Thymus (tissue), 11 donors: Measurements from ENCODE around the gene METRNL. TPM values are rescaled to one million over a fixed set of nuclear protein-coding genes. Genes with fewer than 3 reads are reported as not detected.

ENCODE experiments used
- DNase-seq, 9 donors: peaks; one replicate each; pipeline ENCODE4 v3.0.0-alpha.2; 2013; ENCODE audit warnings: low spot score in 9 of 9, low read depth in 6 of 9, missing footprints in 1 of 9
- H3K27ac ChIP-seq, 2 donors: one replicate each; pipeline ENCODE4 v1.5.1; 2013; ENCODE audit warnings: control low read depth in 1 of 2, low read depth in 1 of 2, low read length in 1 of 2, mild to moderate bottlenecking in 1 of 2, moderate library complexity in 1 of 2
- H3K27me3 ChIP-seq, 2 donors: one replicate each; pipeline ENCODE4 v1.5.1; 2013; ENCODE audit warnings: low read length in 1 of 2; ENCODE audit not compliant: control insufficient read depth in 2 of 2, insufficient read depth in 1 of 2
- H3K36me3 ChIP-seq, 2 donors: one replicate each; pipeline ENCODE4 v1.5.1; 2013; ENCODE audit warnings: low read length in 1 of 2, mild to moderate bottlenecking in 1 of 2, moderate library complexity in 1 of 2; ENCODE audit not compliant: control insufficient read depth in 2 of 2, insufficient read depth in 2 of 2
- H3K4me1 ChIP-seq, 2 donors: one replicate each; pipeline ENCODE4 v1.5.1; 2013; ENCODE audit warnings: low read length in 2 of 2; ENCODE audit not compliant: control insufficient read depth in 2 of 2, insufficient read depth in 2 of 2
- H3K4me3 ChIP-seq, 2 donors: one replicate each; pipeline ENCODE4 v1.5.1; 2013; ENCODE audit warnings: low read length in 2 of 2, control low read depth in 1 of 2, mild to moderate bottlenecking in 1 of 2
- H3K9me3 ChIP-seq, 2 donors: one replicate each; pipeline ENCODE4 v1.5.1; 2013; ENCODE audit warnings: low read length in 1 of 2, mild to moderate bottlenecking in 1 of 2; ENCODE audit not compliant: control insufficient read depth in 2 of 2, insufficient read depth in 1 of 2
- WGBS: extraction: QIAGEN DNeasy Blood & Tissue Kit; methylation state at CpG from one replicate; pipeline ENCODE4 v1.1.7; 2013; 5-methylcytosine and 5-hydroxymethylcytosine counted together
- polyA plus RNA-seq: library from polyadenylated mRNA; stranded (reverse); fragments of 200-250 nt; gene quantifications from one replicate; pipeline ENCODE4 v1.2.3, GENCODE V29; 2013
- total RNA-seq: library from RNA; stranded (reverse); fragments of 120-200 nt; gene quantifications from one replicate; pipeline ENCODE4 v1.2.4, GENCODE V29; 2013
- donor health status: healthy.

Gene METRNL
- total and polyA plus RNA-seq, 2 donors, result 7.7 to 42.8 TPM

DNA sequence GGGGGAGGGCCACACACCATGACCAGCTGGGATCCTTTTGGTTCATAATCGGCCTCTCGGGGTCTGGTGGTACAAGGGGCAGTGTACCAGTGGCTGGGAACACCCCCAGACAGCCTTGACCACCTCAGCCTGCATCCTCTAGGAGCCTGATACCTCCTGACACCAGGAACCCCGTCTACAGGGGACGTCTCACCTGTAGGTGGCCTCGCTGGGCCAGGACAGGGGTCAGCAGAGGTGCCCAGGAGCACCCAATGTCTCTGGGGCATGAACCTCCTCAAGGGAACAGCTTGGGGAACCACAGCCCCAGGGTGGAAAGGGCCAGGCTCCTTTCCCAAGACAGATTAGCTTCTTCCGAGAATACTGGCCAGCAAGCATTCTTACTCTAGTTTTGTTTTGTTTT, 2.5 kb upstream of the METRNL start:
- Histone ChIP-seq H3K36me3 (no peaks in the 10 kb centered on the region), H3K9me3 (no peaks in the 10 kb centered on the region), H3K4me3 (no peak overlapping the region), H3K4me1 (peaks cover 9 to 20% of the 10 kb centered on the region in 2 donors), H3K27ac (no peak overlapping the region), H3K27me3 (peaks cover 58 to 73% of the 10 kb centered on the region in 2 donors)
- WGBS, result 83% methylated on average over 6 of the region's 6 CpGs
- DNase-seq, result no peak

DNA sequence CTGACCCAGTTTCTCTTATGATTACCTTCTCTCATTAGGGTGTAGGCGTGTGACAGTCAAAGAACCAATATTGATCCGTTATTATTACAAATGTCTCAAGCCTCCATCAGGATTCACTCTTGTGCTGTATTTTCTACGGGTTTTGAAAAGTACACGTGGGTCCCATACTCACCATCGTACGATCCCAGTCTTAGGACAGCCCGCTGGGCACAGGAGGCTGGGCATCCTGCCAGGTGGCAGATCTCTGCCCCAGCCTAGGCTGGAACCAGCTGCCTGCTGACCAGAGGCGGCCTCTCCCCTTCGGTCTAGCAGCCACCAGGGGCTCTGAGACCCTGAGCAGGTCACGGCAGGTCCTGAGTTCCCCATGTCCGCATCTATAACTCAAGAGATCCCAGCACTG, 2.0 kb upstream of the METRNL start:
- no peaks in the 10 kb centered on the region for H3K36me3 ChIP-seq
- peaks cover 9 to 16% of the 10 kb centered on the region in 2 donors for H3K4me1 ChIP-seq
- peaks cover 60 to 78% of the 10 kb centered on the region in 2 donors for H3K27me3 ChIP-seq
- no peak for DNase-seq
- no peak overlapping the region for H3K4me3 ChIP-seq
- H3K27ac ChIP-seq, result no peak overlapping the region
- 89% methylated on average over 11 of the region's 11 CpGs for WGBS
- H3K9me3 ChIP-seq, result no peaks in the 10 kb centered on the region

DNA sequence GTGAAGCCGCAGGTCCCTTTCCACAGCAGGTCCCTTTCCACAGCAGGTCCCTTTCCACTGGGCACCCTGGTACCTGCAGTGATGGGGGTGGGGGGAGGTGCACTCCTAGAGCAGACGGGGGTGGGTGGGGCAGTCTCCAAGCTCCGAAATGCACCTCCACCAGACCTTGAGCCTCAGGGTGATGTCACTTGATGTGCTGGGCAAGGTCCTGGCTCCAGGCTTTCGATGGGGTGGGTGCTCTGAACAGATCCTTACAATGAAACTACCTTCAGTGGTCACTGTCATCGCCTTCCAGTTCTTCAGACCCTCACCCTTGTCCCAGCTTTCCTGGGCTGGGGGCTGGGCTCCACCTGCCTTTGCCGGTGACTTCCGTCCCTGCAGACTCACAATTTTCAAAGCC, 1.5 kb upstream of the METRNL start:
- H3K27ac ChIP-seq, result no peak overlapping the region
- H3K36me3 ChIP-seq, result no peaks in the 10 kb centered on the region
- H3K4me1 ChIP-seq, result peaks cover 9 to 16% of the 10 kb centered on the region in 2 donors
- no peaks in the 10 kb centered on the region for H3K9me3 ChIP-seq
- no peak for DNase-seq
- WGBS, result 72% methylated on average over 7 of the region's 7 CpGs
- no peak overlapping the region for H3K4me3 ChIP-seq
- peaks cover 60 to 81% of the 10 kb centered on the region in 2 donors for H3K27me3 ChIP-seq

DNA sequence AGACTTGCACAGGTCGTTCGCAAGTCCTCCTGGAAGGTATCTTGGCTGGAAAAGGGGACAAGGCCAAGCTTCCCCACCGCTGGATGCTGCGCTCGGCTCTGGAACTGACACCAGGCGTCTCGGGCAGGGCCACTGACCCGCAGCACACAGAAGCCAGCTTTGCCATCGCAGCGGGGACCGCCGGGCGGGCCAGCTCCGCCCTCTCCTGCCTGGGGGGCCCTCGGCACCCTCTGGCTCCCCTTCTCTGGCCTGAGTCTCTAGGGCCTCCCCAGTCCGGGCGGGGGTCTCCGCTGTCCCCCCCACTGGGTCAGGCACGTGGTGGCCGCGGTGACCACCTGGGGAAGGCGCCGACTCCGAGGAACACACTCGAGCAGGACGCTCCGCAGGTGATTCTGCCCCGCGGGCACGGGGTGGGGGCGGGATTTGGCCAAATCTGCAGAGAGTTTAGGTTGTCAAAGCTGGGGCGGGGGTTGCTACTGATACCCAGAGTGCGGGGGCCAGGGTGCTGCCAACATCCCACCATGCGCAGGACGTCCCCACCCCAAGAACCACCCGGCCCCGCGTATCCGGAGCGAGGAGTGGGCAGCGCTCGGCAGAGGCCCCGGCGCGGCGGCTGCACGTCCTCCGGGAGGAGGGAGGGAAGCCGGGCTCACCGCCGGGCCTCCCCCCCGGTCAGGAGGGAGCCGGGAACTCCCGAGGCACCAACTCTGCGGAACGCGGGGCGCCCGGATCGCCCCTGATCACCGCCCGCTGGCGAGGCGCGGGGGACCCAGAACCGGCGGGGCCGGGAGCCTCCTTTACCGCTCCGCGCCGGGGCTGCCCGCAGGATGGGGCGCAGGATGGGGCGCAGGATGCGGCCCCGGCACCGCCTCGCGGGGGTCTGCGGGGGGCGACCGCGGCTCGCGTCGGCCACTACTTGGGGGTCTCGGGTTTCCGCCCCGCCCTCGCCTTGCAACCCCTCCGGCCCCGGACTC, 744 bp upstream of the METRNL start:
- 10% methylated on average over 93 of the region's 93 CpGs for WGBS

DNA sequence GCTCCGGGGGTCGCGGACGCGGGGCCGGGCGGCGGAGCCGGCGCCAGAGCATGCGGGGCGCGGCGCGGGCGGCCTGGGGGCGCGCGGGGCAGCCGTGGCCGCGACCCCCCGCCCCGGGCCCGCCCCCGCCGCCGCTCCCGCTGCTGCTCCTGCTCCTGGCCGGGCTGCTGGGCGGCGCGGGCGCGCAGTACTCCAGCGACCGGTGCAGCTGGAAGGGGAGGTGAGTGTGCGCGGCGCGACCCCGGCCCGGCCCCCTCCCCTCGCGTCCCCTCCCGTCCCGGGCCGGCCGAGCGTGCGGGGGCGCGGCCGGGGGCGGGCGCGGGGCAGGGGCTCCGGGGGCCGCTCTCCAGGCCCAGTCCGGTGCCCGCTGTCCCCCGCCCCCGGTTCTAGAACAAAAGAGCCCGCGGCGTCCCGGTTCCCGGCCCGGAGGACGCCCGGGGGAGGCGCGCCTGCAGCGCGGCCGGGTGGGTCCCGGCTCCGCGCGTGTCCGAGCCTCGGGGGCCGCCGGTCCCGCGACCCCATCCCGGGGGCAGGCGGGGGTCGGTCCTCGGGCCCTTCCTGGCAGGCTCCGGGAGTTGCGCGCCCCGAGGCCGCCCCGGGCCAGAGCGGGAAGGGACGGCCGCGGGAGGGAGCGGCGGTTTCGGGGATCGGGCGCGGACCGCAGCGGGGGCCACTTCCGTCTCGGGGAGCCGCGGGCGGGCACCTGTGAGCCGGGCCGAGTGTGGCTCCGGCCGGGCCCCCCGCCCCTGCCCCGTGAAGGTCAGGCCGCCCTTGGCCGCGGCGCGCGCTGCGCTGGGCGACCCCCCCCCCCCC, 563 bp downstream of the METRNL start:
- H3K9me3 ChIP-seq, result no peaks in the 10 kb centered on the region
- peaks cover 9 to 30% of the 10 kb centered on the region in 2 donors for H3K4me1 ChIP-seq
- no peak for DNase-seq
- no peak overlapping the region for H3K27ac ChIP-seq
- WGBS, result under 1% methylated on average over 127 of the region's 127 CpGs
- H3K27me3 ChIP-seq, result peaks cover 63 to 87% of the 10 kb centered on the region in 2 donors
- peak overlapping the region in 1 of 2 donors; percentile 60 for H3K4me3 ChIP-seq
- H3K36me3 ChIP-seq, result no peaks in the 10 kb centered on the region

More for the DNA sequence above, 744 bp upstream of the METRNL start:
- Histone ChIP-seq H3K27ac (no peak overlapping the region), H3K27me3 (peaks cover 63 to 89% of the 10 kb centered on the region in 2 donors), H3K4me1 (peaks cover 9 to 19% of the 10 kb centered on the region in 2 donors), H3K9me3 (no peaks in the 10 kb centered on the region), H3K36me3 (no peaks in the 10 kb centered on the region), H3K4me3 (peak overlapping the region in 1 of 2 donors; percentile 60)
- no peak for DNase-seq

DNA sequence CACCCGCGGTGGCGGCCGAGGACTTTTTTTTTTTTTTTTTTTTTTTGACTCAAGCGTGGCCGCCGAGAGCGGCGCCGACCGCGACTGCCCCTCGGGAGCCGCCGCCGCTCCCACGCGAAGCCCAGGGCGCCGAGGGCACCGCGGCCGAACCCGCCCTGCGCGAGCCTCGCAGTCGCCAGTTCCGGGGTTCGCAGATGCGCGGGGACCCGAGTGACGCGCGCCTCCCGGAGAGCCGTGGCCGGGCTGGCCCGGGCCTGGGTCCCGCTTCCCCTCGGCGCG, 1.1 kb downstream of the METRNL start:
- peaks cover 63 to 85% of the 10 kb centered on the region in 2 donors for H3K27me3 ChIP-seq
- peak in 1 of 9 donors; percentile 18 for DNase-seq
- H3K27ac ChIP-seq, result no peak overlapping the region
- H3K4me1 ChIP-seq, result peaks cover 9 to 30% of the 10 kb centered on the region in 2 donors
- no peaks in the 10 kb centered on the region for H3K36me3 ChIP-seq
- no peaks in the 10 kb centered on the region for H3K9me3 ChIP-seq
- H3K4me3 ChIP-seq, result peak overlapping the region in 1 of 2 donors; percentile 60
- WGBS, result under 1% methylated on average over 42 of the region's 44 CpGs

DNA sequence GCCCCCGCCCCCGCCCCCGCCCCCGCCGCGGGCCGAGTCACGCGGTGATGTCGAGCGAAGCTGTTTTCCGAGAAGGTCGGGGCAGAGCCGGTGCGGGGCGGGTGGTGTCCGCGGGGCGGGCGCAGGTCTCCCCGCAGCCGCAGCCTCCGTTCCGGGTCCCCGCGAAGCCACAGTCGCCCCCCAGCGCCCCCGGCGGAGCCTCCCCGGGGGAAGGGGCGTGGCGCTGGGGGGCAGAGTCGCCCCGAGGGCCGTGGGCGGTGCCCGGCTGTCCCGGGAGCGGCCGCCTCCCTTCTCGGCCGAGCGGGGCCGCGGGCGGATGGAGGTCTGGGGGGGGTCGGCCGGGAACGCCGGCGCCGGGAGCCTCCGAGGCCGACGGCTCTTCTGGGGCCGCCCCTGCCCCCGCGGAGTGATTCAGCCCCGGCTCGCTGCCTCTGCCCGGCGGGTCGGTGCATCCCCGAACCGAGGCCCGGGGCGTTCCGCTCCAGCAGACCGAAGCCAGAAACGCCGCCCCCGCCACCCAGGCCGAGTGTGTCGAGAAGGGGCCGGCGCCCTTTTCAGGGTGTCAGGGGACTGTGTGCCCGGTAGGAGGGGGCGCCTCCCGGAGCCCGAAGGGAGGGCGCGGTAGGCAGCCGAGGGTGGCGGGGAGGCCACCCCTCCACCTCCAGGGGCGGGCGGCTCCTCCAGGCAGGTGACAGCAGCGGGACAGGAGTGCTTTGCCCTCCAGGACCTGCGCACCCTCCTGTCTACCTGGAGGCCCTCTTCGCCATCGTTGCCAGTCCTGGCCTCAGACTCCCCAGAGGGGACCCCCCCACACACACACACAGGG, 1.7 kb downstream of the METRNL start:
- Histone ChIP-seq H3K27me3 (peaks cover 60 to 83% of the 10 kb centered on the region in 2 donors), H3K36me3 (no peaks in the 10 kb centered on the region), H3K4me3 (peak overlapping the region in 1 of 2 donors; percentile 60), H3K4me1 (peaks cover 9 to 30% of the 10 kb centered on the region in 2 donors), H3K27ac (peak overlapping the region in 1 of 2 donors; percentile 48), H3K9me3 (no peaks in the 10 kb centered on the region)
- peak in 1 of 9 donors; percentile 14 for DNase-seq
- 7% methylated on average over 91 of the region's 91 CpGs for WGBS

DNA sequence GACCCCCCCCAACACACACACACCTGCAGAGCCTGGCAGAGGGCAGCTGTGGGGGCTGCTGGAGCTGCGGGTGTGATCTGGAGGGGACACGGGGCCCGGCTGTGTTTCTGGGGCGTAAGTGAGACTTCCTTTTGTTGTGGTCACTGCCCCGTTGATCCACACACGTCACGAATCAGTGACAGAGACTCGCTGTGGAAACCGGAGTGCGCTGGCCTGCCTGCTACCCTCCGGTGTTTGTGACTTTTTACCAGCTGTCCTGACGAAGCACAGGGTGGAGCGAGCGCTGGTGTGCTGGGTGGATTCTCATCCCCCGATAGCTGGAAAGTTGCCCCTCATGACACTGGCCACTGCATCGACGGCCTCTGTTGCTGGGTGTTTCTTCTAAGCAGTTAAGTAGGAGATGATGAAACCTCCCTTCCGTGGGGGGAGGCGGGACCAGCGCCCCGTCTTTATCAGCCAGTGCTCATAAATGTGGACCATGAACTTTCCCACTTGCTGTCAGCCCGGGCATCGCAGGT, 2.3 kb downstream of the METRNL start:
- peak in 1 of 9 donors; percentile 18 for DNase-seq
- peak overlapping the region in 1 of 2 donors; percentile 60 for H3K4me3 ChIP-seq
- 65% methylated on average over 23 of the region's 23 CpGs for WGBS

More for the DNA sequence above, 2.3 kb downstream of the METRNL start:
- no peaks in the 10 kb centered on the region for H3K9me3 ChIP-seq
- H3K27ac ChIP-seq, result no peak overlapping the region
- peaks cover 9 to 30% of the 10 kb centered on the region in 2 donors for H3K4me1 ChIP-seq
- H3K27me3 ChIP-seq, result peaks cover 54 to 76% of the 10 kb centered on the region in 2 donors
- H3K36me3 ChIP-seq, result no peaks in the 10 kb centered on the region
